Inflammatory macrophage treated with lipopolysaccharide for 1 hour (primary cell): Measurements from ENCODE around the gene NPIPB5.
"Not testable (repeated sequence)": the region's sequence is repeated elsewhere in the genome, so short reads cannot be mapped to it uniquely, and the experiment has no call there.

Experiments
- DNase-seq, 2 donors: peaks; one replicate each; pipeline ENCODE4 v3.0.0-alpha.2; 2020 to 2022

NPIPB5 gene

GRCh38 chr16:22510591-22510990 lies at the start of gene NPIPB5:
NPIPB5 (plus strand) TSS chr16:22510891; CDS start chr16:22513802, 2,911 bp downstream.
- not testable (repeated sequence) for DNase-seq

GRCh38 chr16:22468846-22469245 lies 41.8 kb upstream of the NPIPB5 start:
- not testable (repeated sequence) for DNase-seq

- not testable (repeated sequence) for DNase-seq
Measured at GRCh38 chr16:22537996-22538395, 27.3 kb downstream of the NPIPB5 start.

GRCh38 chr16:22544809-22545208 lies 34.1 kb downstream of the NPIPB5 start:
- not testable (repeated sequence) for DNase-seq

- not testable (repeated sequence) for DNase-seq
Measured at GRCh38 chr16:22546630-22547029, 35.9 kb downstream of the NPIPB5 start.

- not testable (repeated sequence) for DNase-seq
Measured at GRCh38 chr16:22547170-22547765, 36.6 kb downstream of the NPIPB5 start.

GRCh38 chr16:22549853-22550252 lies 39.2 kb downstream of the NPIPB5 start:
- DNase-seq, result not testable (repeated sequence)

GRCh38 chr16:22551143-22551542 lies 40.5 kb downstream of the NPIPB5 start:
- DNase-seq, result not testable (repeated sequence)

GRCh38 chr16:22551651-22552050 lies 41.0 kb downstream of the NPIPB5 start:
- not testable (repeated sequence) for DNase-seq

GRCh38 chr16:22556759-22557158 lies 46.1 kb downstream of the NPIPB5 start:
- DNase-seq, result not testable (repeated sequence)
